ENCODE measurements around the gene PTPRN2.
"Not testable (repeated sequence)": the region's sequence is repeated elsewhere in the genome, so short reads cannot be mapped to it uniquely, and the experiment has no call there.

The PTPRN2 gene

GRCh38 chr7:157490465-157490912, 1097.1 kb downstream of the PTPRN2 start:
- no peak overlapping the region for H3K4me3 ChIP-seq (ENCODE audit: low read depth, low read length)
- TF ChIP-seq CTCF (IDR thresholded peaks at IDR 0.05; ENCODE audit: low read depth, low read length) = no peak

DNA sequence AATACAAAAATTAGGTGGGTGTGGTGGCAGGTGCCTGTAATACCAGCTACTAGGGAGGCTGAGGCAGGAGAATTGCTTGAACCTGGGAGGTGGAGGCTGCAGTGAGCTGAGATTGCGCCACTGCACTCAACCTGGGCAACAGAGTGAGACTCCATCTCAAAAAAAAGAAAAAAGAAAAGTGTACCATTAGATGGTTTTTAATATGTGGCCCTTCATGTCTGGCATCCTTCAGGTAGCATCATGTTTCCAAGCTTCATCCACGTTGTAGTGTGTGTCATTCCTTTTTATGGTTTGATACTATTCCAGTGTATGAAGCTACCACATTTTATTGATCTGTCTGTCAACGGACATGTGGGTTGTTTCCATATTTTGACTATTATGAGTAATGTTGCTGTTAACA, 1097.8 kb downstream of the PTPRN2 start:
- not testable (repeated sequence) for H3K4me3 ChIP-seq (ENCODE audit: low read depth, low read length)

Measured in WI38 (cell line).